Upper lobe of right lung (tissue), 1 donor: ENCODE results near the gene ASCL1. TPM values are rescaled to one million over a fixed set of nuclear protein-coding genes. Genes with fewer than 3 reads are reported as not detected.

Source experiments
- ATAC-seq: fragments of 200-7000 bp; cut with Tn5 transposase; one replicate; pipeline ENCODE4 v1.9.1; 2020; ENCODE audit warnings: mild to moderate bottlenecking, moderate library complexity
- DNase-seq: peaks from one replicate; pipeline ENCODE4 v3.0.0-alpha.2; 2020
- H3K27ac ChIP-seq: fragments of 200-600 bp; one replicate; pipeline ENCODE4 v1.8.0; 2022
- H3K27me3 ChIP-seq: fragments of 200-600 bp; one replicate; pipeline ENCODE4 v1.8.0; 2022; ENCODE audit warnings: mild to moderate bottlenecking
- H3K36me3 ChIP-seq: fragments of 200-600 bp; one replicate; pipeline ENCODE4 v1.8.0; 2022
- H3K4me1 ChIP-seq: fragments of 200-600 bp; one replicate; pipeline ENCODE4 v1.8.0; 2022
- H3K4me3 ChIP-seq: fragments of 200-600 bp; one replicate; pipeline ENCODE4 v1.8.0; 2022; ENCODE audit warnings: mild to moderate bottlenecking
- H3K9me3 ChIP-seq: fragments of 200-600 bp; one replicate; pipeline ENCODE4 v1.8.0; 2022
- intact Hi-C: fragments of 100-400 bp; cut with DNase I; formaldehyde crosslinking; loops from one replicate; pipeline ENCODE4 v1.11.0; 2022
- total RNA-seq: library from RNA; stranded (reverse); fragmentation: NEBNext Ultra II Directional; extraction: Animal tissue kit (Norgen Biotek cat#: 25700); gene quantifications from one replicate; pipeline ENCODE4 v1.2.1, GENCODE V29; 2021
- TF ChIP-seq, protein P1 (sequence below): fragments of 200-600 bp; IDR thresholded peaks from one replicate; pipeline ENCODE4 v1.8.0; 2022; ENCODE audit warnings: antibody characterized with exemption
- donor health status: DM: no; HTN: yes; CAD: no; lungs with severe emphysema.

Gene ASCL1
- total RNA-seq, 1 donor from 2014 or later = not detected

DNA sequence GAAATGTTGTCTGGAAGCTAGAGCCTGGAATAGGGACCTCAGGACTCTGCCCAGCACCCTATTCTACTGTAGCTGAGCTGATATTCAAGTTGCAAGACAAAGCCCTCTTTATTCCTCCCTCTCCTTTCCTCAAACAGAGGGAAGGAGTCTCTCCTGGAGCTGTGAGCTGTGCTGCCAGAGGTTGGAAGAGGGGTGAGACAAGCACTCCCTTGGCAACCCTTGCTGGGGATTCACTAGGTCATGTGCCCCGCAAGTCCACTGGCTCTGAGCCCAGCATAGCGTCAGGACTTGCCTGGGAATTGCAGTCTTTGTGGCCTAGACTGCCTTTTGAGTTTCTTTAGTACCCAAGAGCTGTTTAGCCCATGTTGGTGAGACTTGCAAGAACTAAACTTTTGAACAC is 11.4 kb upstream of the ASCL1 start:
- Histone ChIP-seq H3K36me3 (no peaks in the 10 kb centered on the region), H3K27ac (no peak overlapping the region), H3K27me3 (peaks cover 25% of the 10 kb centered on the region), H3K9me3 (no peaks in the 10 kb centered on the region), H3K4me3 (no peak overlapping the region), H3K4me1 (no peaks in the 10 kb centered on the region)
- DNase-seq (no peak), ATAC-seq (no peak)
- intact Hi-C loops = loop anchor here (5.0 kb wide), 1 partner anchor 601 kb away; no protein-coding TSS in a partner anchor
- TF ChIP-seq, protein P1, sequence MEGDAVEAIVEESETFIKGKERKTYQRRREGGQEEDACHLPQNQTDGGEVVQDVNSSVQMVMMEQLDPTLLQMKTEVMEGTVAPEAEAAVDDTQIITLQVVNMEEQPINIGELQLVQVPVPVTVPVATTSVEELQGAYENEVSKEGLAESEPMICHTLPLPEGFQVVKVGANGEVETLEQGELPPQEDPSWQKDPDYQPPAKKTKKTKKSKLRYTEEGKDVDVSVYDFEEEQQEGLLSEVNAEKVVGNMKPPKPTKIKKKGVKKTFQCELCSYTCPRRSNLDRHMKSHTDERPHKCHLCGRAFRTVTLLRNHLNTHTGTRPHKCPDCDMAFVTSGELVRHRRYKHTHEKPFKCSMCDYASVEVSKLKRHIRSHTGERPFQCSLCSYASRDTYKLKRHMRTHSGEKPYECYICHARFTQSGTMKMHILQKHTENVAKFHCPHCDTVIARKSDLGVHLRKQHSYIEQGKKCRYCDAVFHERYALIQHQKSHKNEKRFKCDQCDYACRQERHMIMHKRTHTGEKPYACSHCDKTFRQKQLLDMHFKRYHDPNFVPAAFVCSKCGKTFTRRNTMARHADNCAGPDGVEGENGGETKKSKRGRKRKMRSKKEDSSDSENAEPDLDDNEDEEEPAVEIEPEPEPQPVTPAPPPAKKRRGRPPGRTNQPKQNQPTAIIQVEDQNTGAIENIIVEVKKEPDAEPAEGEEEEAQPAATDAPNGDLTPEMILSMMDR = no peak

DNA sequence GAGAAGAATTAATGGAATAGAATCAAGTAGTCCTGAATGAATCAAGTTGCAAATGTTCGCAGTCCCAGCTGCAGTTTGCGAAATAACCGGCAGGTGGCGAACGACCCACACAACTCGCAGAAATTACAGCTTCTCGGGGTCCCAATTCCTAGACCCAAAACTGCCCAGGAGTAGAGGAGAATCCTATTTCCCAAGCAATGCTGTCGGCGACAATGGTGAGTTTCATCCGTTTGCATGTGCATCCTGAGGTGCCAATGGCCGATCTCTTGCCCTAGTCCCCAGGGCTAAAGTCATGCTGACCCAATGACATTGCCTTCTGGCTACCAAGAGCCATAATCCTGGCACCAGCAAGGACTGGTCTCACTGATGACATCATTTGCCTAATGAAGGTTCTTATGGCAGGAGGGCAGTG is 8.5 kb upstream of the ASCL1 start:
- H3K36me3 ChIP-seq = no peaks in the 10 kb centered on the region
- TF ChIP-seq, protein P1 = peak; percentile 91
- no peaks in the 10 kb centered on the region for H3K4me1 ChIP-seq
- no peaks in the 10 kb centered on the region for H3K9me3 ChIP-seq
- peaks cover 43% of the 10 kb centered on the region for H3K27me3 ChIP-seq
- DNase-seq (no peak), ATAC-seq (no peak)
- intact Hi-C loops = loop anchor here (5.0 kb wide), 1 partner anchor 598 kb away; no protein-coding TSS in a partner anchor
- no peak overlapping the region for H3K4me3 ChIP-seq
- H3K27ac ChIP-seq = no peak overlapping the region

DNA sequence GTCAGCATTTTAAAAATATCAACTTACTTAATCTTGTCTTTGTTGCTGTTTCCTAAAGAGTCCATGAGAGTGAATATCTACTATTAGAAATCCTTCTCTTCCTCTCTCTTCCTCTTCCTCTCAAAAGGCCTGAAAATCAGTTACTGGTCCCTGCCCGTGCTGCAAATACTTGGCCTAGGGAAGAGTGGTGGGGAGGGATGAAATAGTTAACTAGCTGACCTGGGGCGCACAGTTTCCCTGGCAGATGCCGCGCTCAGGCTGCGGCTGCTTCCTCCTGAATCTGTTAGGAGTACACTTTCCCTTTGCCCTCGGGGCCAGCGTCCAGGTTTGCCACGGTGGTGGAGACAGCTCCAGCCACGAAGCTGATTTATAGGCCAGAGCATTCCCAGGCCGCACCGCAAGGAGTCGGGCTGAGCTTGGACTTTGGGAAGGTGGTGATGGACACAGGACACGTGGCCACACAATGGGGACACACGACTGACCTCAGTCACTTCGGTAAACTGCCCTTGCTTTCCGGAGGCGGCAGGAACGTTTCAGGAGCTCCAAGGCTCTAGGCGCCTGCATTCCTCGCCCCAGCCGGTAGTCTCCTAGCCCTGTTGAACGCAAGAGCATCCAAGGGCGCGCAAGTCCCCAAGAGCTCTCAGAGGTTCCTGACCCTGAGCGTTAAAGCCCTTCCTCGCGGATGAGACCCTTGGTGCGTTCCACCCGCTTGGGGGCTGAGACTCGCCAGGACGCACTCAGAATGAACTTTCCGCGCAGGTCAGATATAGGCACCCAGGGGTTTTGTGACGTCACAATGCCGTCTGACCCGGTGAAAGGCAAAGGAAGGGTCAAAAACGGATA is 7.1 kb upstream of the ASCL1 start:
- intact Hi-C loops = no loop called here
- Histone ChIP-seq H3K36me3 (no peaks in the 10 kb centered on the region), H3K4me1 (no peaks in the 10 kb centered on the region), H3K27me3 (peaks cover 55% of the 10 kb centered on the region), H3K9me3 (no peaks in the 10 kb centered on the region), H3K4me3 (no peak overlapping the region), H3K27ac (no peak overlapping the region)
- ATAC-seq (peak; percentile 62), DNase-seq (no peak)
- TF ChIP-seq, protein P1 = peak; percentile 23

- Histone ChIP-seq H3K4me3 (no peak overlapping the region), H3K27ac (no peak overlapping the region), H3K27me3 (peaks cover 62% of the 10 kb centered on the region), H3K9me3 (no peaks in the 10 kb centered on the region), H3K36me3 (no peaks in the 10 kb centered on the region), H3K4me1 (no peaks in the 10 kb centered on the region)
- ATAC-seq (no peak), DNase-seq (no peak)
- TF ChIP-seq, protein P1 = no peak
- intact Hi-C loops = no loop called here
Observed at GRCh38 chr12:102950950-102951619, 6.4 kb upstream of the ASCL1 start.

DNA sequence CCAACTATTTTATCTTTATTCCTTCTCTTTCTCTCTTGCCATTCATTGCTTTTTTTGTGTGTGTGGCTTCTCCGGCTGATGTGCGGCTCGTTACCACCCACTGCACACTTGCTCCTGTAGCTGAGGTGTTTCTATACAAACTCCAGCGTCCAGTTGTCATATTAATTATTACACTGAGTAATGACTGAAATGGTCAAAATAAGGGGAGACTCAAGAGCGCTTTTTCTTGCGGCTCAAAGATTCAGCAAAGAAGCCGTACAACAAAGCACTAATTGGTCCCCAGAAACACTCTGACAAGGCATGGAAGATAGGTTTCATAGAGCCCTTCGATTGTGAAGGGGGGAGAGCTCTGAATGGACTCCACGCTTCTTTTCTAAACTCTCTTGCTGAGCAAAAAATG is 5.6 kb upstream of the ASCL1 start:
- intact Hi-C loops = no loop called here
- DNase-seq = no peak
- H3K27me3 ChIP-seq = peaks cover 70% of the 10 kb centered on the region

More for the DNA sequence above, 5.6 kb upstream of the ASCL1 start:
- Histone ChIP-seq H3K27ac (no peak overlapping the region), H3K4me1 (no peaks in the 10 kb centered on the region), H3K4me3 (no peak overlapping the region), H3K9me3 (no peaks in the 10 kb centered on the region), H3K36me3 (no peaks in the 10 kb centered on the region)
- ATAC-seq = no peak
- TF ChIP-seq, protein P1 = no peak
